ENCODE results near the gene TMEM259. TPM values are rescaled to one million over a fixed set of nuclear protein-coding genes. Genes with fewer than 3 reads are reported as not detected.

TMEM259 gene
- total RNA-seq, 2 donors from 2014 or later: 216 to 377 TPM

GRCh38 chr19:966485-967088 lies 54.3 kb downstream of the TMEM259 start:
- intact Hi-C loops (cut with DNase I): no loop called here
- Histone ChIP-seq H3K36me3 (no peaks in the 10 kb centered on the region), H3K4me3 (no peak overlapping the region), H3K4me1 (replicated peaks) (no peaks in the 10 kb centered on the region), H3K27me3 (replicated peaks; ENCODE audit: insufficient read depth) (no peaks in the 10 kb centered on the region), H3K27ac (no peak overlapping the region), H3K9me3 (no peaks in the 10 kb centered on the region)
- 89% methylated on average over 17 of the region's 17 CpGs for WGBS
- no peak for TF ChIP-seq POLR2A (IDR thresholded peaks at IDR 0.05)
- no peak for TF ChIP-seq CTCF (IDR thresholded peaks at IDR 0.05)
- TF ChIP-seq POLR2AphosphoS5 (IDR thresholded peaks at IDR 0.05): no peak
- DNase-seq (ENCODE audit: low spot score): no peak

DNA sequence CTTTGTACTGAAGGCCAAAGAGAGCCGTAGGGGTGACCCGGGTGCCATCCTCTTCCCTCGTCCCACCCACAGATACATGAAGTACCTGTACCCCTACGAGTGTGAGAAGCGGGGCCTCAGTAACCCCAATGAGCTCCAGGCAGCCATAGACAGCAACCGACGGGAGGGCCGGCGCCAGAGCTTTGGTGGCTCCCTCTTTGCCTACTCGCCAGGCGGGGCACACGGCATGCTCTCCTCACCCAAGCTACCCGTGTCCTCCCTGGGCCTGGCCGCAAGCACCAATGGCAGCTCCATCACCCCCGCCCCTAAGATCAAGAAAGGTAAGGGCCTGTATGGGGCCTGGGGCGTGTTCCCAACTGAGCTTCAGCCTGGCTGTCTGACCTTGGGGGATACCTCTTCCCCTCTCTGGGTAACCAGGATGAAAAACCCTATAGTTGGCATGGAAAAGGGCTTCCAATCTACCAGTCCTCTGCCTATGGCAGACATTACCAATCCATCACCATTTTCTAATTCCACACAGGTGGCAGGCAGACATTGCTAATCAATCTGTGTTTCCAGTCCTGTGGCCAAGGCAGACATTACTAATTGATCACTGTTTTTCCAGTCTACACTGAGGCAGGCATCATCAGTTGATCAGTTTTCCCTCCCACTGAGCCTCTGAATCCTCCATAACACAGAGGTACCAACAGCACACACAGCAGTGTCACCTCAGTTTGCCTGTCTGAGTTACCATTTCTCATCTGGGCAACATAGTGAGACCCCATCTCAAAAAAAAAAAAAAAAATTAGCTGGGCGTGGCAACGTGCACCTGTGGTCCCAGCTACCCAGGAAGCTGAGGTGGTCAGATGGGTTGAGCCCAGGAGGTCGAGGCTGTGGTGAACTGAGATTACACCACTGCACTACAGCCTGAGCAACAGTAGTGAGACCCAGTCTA lies 55.9 kb downstream of the TMEM259 start:
- H3K36me3 ChIP-seq: no peaks in the 10 kb centered on the region
- H3K27me3 ChIP-seq (replicated peaks; ENCODE audit: insufficient read depth): no peaks in the 10 kb centered on the region
- H3K9me3 ChIP-seq: no peaks in the 10 kb centered on the region
- no peak for DNase-seq (ENCODE audit: low spot score)
- intact Hi-C loops (cut with DNase I): no loop called here
- TF ChIP-seq POLR2AphosphoS5 (IDR thresholded peaks at IDR 0.05) (no peak), POLR2A (IDR thresholded peaks at IDR 0.05) (no peak), CTCF (IDR thresholded peaks at IDR 0.05) (no peak)
- no peak overlapping the region for H3K4me3 ChIP-seq
- no peaks in the 10 kb centered on the region for H3K4me1 ChIP-seq (replicated peaks)
- no peak overlapping the region for H3K27ac ChIP-seq
- WGBS: 95% methylated on average over 19 of the region's 19 CpGs

DNA sequence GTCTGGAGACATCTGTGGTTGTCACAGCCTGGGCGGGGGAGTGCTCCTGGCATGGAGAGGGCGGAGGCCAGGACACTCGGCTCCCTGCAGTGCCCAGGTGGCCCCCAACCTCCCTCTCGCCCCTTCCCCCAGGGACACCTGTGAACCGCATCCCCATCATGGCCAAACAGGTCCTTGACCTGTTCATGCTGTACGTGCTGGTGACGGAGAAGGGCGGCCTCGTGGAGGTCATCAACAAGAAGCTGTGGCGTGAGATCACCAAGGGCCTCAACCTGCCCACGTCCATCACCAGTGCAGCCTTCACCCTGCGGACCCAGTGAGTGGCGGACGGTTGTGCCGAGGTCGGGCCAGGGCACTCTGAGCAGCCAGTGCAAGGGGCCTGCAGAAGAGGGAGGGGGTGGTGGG lies 56.8 kb downstream of the TMEM259 start:
- H3K36me3 ChIP-seq: no peaks in the 10 kb centered on the region
- WGBS: 93% methylated on average over 16 of the region's 16 CpGs
- intact Hi-C loops (cut with DNase I): no loop called here
- H3K4me3 ChIP-seq: no peak overlapping the region
- TF ChIP-seq CTCF (IDR thresholded peaks at IDR 0.05): no peak
- TF ChIP-seq POLR2A (IDR thresholded peaks at IDR 0.05): no peak
- TF ChIP-seq POLR2AphosphoS5 (IDR thresholded peaks at IDR 0.05): no peak
- H3K4me1 ChIP-seq (replicated peaks): no peaks in the 10 kb centered on the region
- H3K27ac ChIP-seq: no peak overlapping the region
- no peaks in the 10 kb centered on the region for H3K9me3 ChIP-seq
- no peaks in the 10 kb centered on the region for H3K27me3 ChIP-seq (replicated peaks; ENCODE audit: insufficient read depth)
- no peak for DNase-seq (ENCODE audit: low spot score)

GRCh38 chr19:963486-963951 lies 57.4 kb downstream of the TMEM259 start:
- intact Hi-C loops (cut with DNase I): no loop called here
- Histone ChIP-seq H3K27me3 (replicated peaks; ENCODE audit: insufficient read depth) (no peaks in the 10 kb centered on the region), H3K36me3 (no peaks in the 10 kb centered on the region), H3K4me1 (replicated peaks) (no peaks in the 10 kb centered on the region), H3K27ac (no peak overlapping the region), H3K4me3 (no peak overlapping the region), H3K9me3 (no peaks in the 10 kb centered on the region)
- TF ChIP-seq POLR2A (IDR thresholded peaks at IDR 0.05) (no peak), POLR2AphosphoS5 (IDR thresholded peaks at IDR 0.05) (no peak), CTCF (IDR thresholded peaks at IDR 0.05) (no peak)
- DNase-seq (ENCODE audit: low spot score): no peak
- WGBS: 83% methylated on average over 11 of the region's 11 CpGs
